Fibroblast of lung (primary cell): ENCODE data around the gene RERE. TPM values are rescaled to one million over a fixed set of nuclear protein-coding genes. Genes with fewer than 3 reads are reported as not detected.
A peak's percentile ranks its signal among the peaks of the same experiment; 100 is the strongest.

Experiments
- DNase-seq, 2 donors: peaks; one replicate each; pipeline versions ENCODE4 v3.0.0 to v3.0.0-alpha.2; 2010; ENCODE audit warnings: low read depth in 2 of 2
- H2AFZ ChIP-seq: 2 replicates; pipeline ENCODE4 v1.5.1; 2012; ENCODE audit warnings: low read length, control low read depth, inconsistent platforms
- H3K27ac ChIP-seq: 2 replicates; pipeline ENCODE4 v1.5.1; 2011; ENCODE audit warnings: low read length, control low read depth; ENCODE audit not compliant: insufficient read depth
- H3K27me3 ChIP-seq: 2 replicates; pipeline ENCODE4 v1.5.1; 2011; ENCODE audit warnings: mild to moderate bottlenecking, low read length; ENCODE audit not compliant: control insufficient read depth, insufficient read depth
- H3K36me3 ChIP-seq: 2 replicates; pipeline ENCODE4 v1.5.1; 2011; ENCODE audit warnings: low read length; ENCODE audit not compliant: control insufficient read depth, insufficient read depth
- H3K4me1 ChIP-seq: 2 replicates; pipeline ENCODE4 v1.5.1; 2011; ENCODE audit warnings: low read length; ENCODE audit not compliant: control insufficient read depth, insufficient read depth; ENCODE audit errors: extremely low read depth
- H3K4me2 ChIP-seq: 2 replicates; pipeline ENCODE4 v1.5.1; 2011; ENCODE audit warnings: low read length, control low read depth; ENCODE audit not compliant: insufficient read depth; ENCODE audit errors: extremely low read depth
- H3K4me3 ChIP-seq, 4 experiments: fragments of 200-600 bp in 1 of 4; sonication (generic) in 1 of 4; replicated peaks in 1 of 4; 2 replicates each; pipeline ENCODE4 v1.5.1; 2011 to 2016; ENCODE audit warnings: low read length in 4 of 4, low read depth in 3 of 4, mild to moderate bottlenecking in 3 of 4, control low read depth in 2 of 4, inconsistent platforms in 1 of 4, mixed read lengths in 1 of 4; ENCODE audit not compliant: insufficient read depth in 1 of 4; ENCODE audit errors: control extremely low read depth in 1 of 4
- H3K79me2 ChIP-seq: 2 replicates; pipeline ENCODE4 v1.5.1; 2012; ENCODE audit warnings: mild to moderate bottlenecking, low read length, inconsistent platforms; ENCODE audit not compliant: control insufficient read depth, insufficient read depth
- H3K9ac ChIP-seq: 2 replicates; pipeline ENCODE4 v1.5.1; 2011; ENCODE audit warnings: mild to moderate bottlenecking, low read length, control low read depth; ENCODE audit not compliant: insufficient read depth
- H3K9me3 ChIP-seq: 2 replicates; pipeline ENCODE4 v1.5.1; 2012; ENCODE audit warnings: low read depth, low read length; ENCODE audit not compliant: control insufficient read depth, insufficient read depth
- H4K20me1 ChIP-seq: 2 replicates; pipeline ENCODE4 v1.5.1; 2011; ENCODE audit warnings: low read length; ENCODE audit not compliant: control insufficient read depth, insufficient read depth; ENCODE audit errors: extremely low read depth
- CTCF ChIP-seq, 2 donors: IDR thresholded peaks in 1 of 2; conservative IDR thresholded peaks in 1 of 2; 1 replicate in 1 of 2; 2 replicates in 1 of 2; pipeline ENCODE4 v1.5.1; 2011 to 2012; ENCODE audit warnings: low read length in 2 of 2, control low read depth in 1 of 2, inconsistent platforms in 1 of 2, low read depth in 1 of 2, mild to moderate bottlenecking in 1 of 2
- EZH2 ChIP-seq: IDR thresholded peaks from 2 replicates; pipeline ENCODE4 v1.5.1; 2012; ENCODE audit warnings: low read length, control low read depth, mild to moderate bottlenecking; ENCODE audit errors: missing control alignments
- polyA plus RNA-seq, 2 donors: library from polyadenylated mRNA; depleted of rRNA in 1 of 2; stranded (reverse) in 1 of 2; unstranded in 1 of 2; fragments of >200 nt; gene quantifications; 2 replicates each; pipeline ENCODE4 v1.2.1, GENCODE V29; 2011 to 2012; ENCODE audit warnings: missing spikeins in 1 of 2
- total RNA-seq: library from RNA; depleted of rRNA; stranded (reverse); fragments of >200 nt; gene quantifications from 2 replicates; pipeline ENCODE4 v1.2.1, GENCODE V29; 2014

RERE gene
- total and polyA plus RNA-seq, 2 donors (not counting 1 experiment from before 2014, with no cell fraction given): 3.7 to 51.0 TPM

- no peaks in the 10 kb centered on the region for H4K20me1 ChIP-seq
- no peak overlapping the region for H3K4me2 ChIP-seq
Measured at GRCh38 chr1:8483586-8483985, 333.9 kb downstream of the RERE start.

GRCh38 chr1:8482979-8483381 lies 334.5 kb downstream of the RERE start:
- Histone ChIP-seq H3K27me3 (no peaks in the 10 kb centered on the region), H3K4me3 (no peak overlapping the region), H3K36me3 (no peaks in the 10 kb centered on the region), H3K9me3 (no peaks in the 10 kb centered on the region), H2AFZ (no peak overlapping the region), H4K20me1 (no peaks in the 10 kb centered on the region), H3K4me1 (peaks cover 3% of the 10 kb centered on the region), H3K79me2 (no peaks in the 10 kb centered on the region), H3K4me2 (no peak overlapping the region), H3K27ac (no peak overlapping the region), H3K9ac (no peak overlapping the region)
- no peak for TF ChIP-seq CTCF (conservative IDR thresholded peaks at IDR 0.05 in 1 of 2, IDR thresholded peaks at IDR 0.05 in 1 of 2; ENCODE audit: low read depth in 1 of 2, low read length in 2 of 2)
- TF ChIP-seq EZH2: no peak
- DNase-seq: peak; percentile 41 to 47

More at GRCh38 chr1:8483586-8483985, 333.9 kb downstream of the RERE start:
- no peak for DNase-seq
- H3K27ac ChIP-seq: no peak overlapping the region
- H3K79me2 ChIP-seq: no peaks in the 10 kb centered on the region
- no peaks in the 10 kb centered on the region for H3K27me3 ChIP-seq
- peaks cover 3% of the 10 kb centered on the region for H3K4me1 ChIP-seq
- no peak overlapping the region for H3K9ac ChIP-seq
- no peak overlapping the region for H3K4me3 ChIP-seq
- H2AFZ ChIP-seq: no peak overlapping the region
- no peaks in the 10 kb centered on the region for H3K9me3 ChIP-seq
- TF ChIP-seq CTCF (conservative IDR thresholded peaks at IDR 0.05 in 1 of 2, IDR thresholded peaks at IDR 0.05 in 1 of 2; ENCODE audit: low read depth in 1 of 2, low read length in 2 of 2): no peak
- TF ChIP-seq EZH2: no peak
- no peaks in the 10 kb centered on the region for H3K36me3 ChIP-seq

GRCh38 chr1:8481650-8482380 lies 335.6 kb downstream of the RERE start:
- no peaks in the 10 kb centered on the region for H3K36me3 ChIP-seq
- no peaks in the 10 kb centered on the region for H3K9me3 ChIP-seq
- TF ChIP-seq CTCF (conservative IDR thresholded peaks at IDR 0.05 in 1 of 2, IDR thresholded peaks at IDR 0.05 in 1 of 2; ENCODE audit: low read depth in 1 of 2, low read length in 2 of 2): no peak
- TF ChIP-seq EZH2: no peak
- H3K4me1 ChIP-seq: peaks cover 3% of the 10 kb centered on the region
- no peak overlapping the region for H3K27ac ChIP-seq
- no peak overlapping the region for H2AFZ ChIP-seq
- H3K4me2 ChIP-seq: no peak overlapping the region
- DNase-seq: no peak
- H3K9ac ChIP-seq: no peak overlapping the region
- no peaks in the 10 kb centered on the region for H3K79me2 ChIP-seq
- no peak overlapping the region for H3K4me3 ChIP-seq
- H3K27me3 ChIP-seq: no peaks in the 10 kb centered on the region
- no peaks in the 10 kb centered on the region for H4K20me1 ChIP-seq
